AG04450 (cell line): ENCODE data around the gene PSTPIP1. TPM values are rescaled to one million over a fixed set of nuclear protein-coding genes. Genes with fewer than 3 reads are reported as not detected.

ENCODE experiments used
- CTCF ChIA-PET: fragments of 300-600, 350-600 bp; formaldehyde crosslinking; extraction: SDS; loops from one replicate; lab custom pipeline; 2022; ENCODE audit warnings: antibody characterized with exemption, inconsistent platforms; lab: Charles Lee
- POLR2A ChIA-PET: fragments of 350-600 bp; formaldehyde crosslinking; extraction: SDS; loops from one replicate; lab custom pipeline; 2021; ENCODE audit warnings: antibody characterized with exemption, inconsistent platforms; lab: Yijun Ruan, JAX
- DNase-seq: peaks from one replicate; pipeline ENCODE4 v3.0.0-alpha.2; 2011; ENCODE audit warnings: low read depth, low spot score
- H3K27ac ChIP-seq: one replicate; pipeline ENCODE4 v1.5.1; 2012; ENCODE audit warnings: low read depth, low read length, control low read depth
- H3K27me3 ChIP-seq: one replicate; pipeline ENCODE4 v1.6.0; 2012; ENCODE audit warnings: low read length; ENCODE audit not compliant: control insufficient read depth, insufficient read depth
- H3K4me3 ChIP-seq: 2 replicates; pipeline ENCODE4 v1.5.1; 2011; ENCODE audit warnings: mild to moderate bottlenecking, low read depth, low read length, control low read depth
- H3K9me3 ChIP-seq: 2 replicates; pipeline ENCODE4 v1.5.1; 2012; ENCODE audit warnings: low read length; ENCODE audit not compliant: control insufficient read depth, insufficient read depth
- polyA plus RNA-seq: library from polyadenylated mRNA; depleted of rRNA; stranded (reverse); fragments of >200 nt; gene quantifications from 2 replicates; pipeline ENCODE4 v1.2.3, GENCODE V29; 2011
- TF ChIP-seq, protein P1 (sequence below): IDR thresholded peaks from 2 replicates; pipeline ENCODE4 v1.5.1; 2011; ENCODE audit warnings: low read depth, low read length, control low read depth, inconsistent platforms

The PSTPIP1 gene
- polyA plus RNA-seq, 1 experiment, result 0.21 TPM

GRCh38 chr15:77075528-77075927 is 80.6 kb downstream of the PSTPIP1 start:
- no peak overlapping the region for H3K27ac ChIP-seq
- TF ChIP-seq, protein P1, sequence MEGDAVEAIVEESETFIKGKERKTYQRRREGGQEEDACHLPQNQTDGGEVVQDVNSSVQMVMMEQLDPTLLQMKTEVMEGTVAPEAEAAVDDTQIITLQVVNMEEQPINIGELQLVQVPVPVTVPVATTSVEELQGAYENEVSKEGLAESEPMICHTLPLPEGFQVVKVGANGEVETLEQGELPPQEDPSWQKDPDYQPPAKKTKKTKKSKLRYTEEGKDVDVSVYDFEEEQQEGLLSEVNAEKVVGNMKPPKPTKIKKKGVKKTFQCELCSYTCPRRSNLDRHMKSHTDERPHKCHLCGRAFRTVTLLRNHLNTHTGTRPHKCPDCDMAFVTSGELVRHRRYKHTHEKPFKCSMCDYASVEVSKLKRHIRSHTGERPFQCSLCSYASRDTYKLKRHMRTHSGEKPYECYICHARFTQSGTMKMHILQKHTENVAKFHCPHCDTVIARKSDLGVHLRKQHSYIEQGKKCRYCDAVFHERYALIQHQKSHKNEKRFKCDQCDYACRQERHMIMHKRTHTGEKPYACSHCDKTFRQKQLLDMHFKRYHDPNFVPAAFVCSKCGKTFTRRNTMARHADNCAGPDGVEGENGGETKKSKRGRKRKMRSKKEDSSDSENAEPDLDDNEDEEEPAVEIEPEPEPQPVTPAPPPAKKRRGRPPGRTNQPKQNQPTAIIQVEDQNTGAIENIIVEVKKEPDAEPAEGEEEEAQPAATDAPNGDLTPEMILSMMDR, result no peak
- no peaks in the 10 kb centered on the region for H3K9me3 ChIP-seq
- POLR2A ChIA-PET, result no interaction called here
- no peak overlapping the region for H3K4me3 ChIP-seq
- CTCF ChIA-PET, result no interaction called here
- peaks cover 3% of the 10 kb centered on the region for H3K27me3 ChIP-seq
- DNase-seq, result no peak

- CTCF ChIA-PET, result no interaction called here
Measured at GRCh38 chr15:77076323-77076915, 81.5 kb downstream of the PSTPIP1 start.

DNA sequence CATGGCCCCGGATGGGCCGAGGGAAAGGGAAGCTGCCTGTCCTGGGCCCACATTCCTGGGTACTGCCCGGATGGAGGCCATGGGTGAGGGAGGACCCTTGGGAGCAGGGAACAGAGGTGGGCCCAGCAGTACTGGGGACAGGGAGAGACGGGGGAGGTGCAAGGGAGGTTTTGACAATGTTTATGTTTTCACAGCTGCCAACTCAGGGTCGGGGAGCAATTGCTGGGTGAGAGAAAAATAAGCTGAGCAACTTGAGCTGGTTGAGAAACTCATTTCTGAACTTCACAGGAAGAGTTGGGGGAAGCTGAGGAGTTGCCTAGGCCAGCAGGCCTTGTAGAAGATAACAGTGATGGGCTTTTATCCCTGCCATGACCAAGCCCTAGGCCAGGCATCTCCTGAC is 87.0 kb downstream of the PSTPIP1 start:
- TF ChIP-seq, protein P1, result no peak
- ChIA-PET POLR2A (interaction anchor here (0.7 kb wide), 1 partner anchor 211 kb away, joined by 4 read pairs; no protein-coding TSS in a partner anchor), CTCF (interaction anchor here (2.1 kb wide), 1 partner anchor 461 kb away, joined by 6 read pairs; no protein-coding TSS in a partner anchor)
- no peaks in the 10 kb centered on the region for H3K27me3 ChIP-seq
- no peak for DNase-seq
- H3K4me3 ChIP-seq, result no peak overlapping the region
- no peak overlapping the region for H3K27ac ChIP-seq
- no peaks in the 10 kb centered on the region for H3K9me3 ChIP-seq

More at GRCh38 chr15:77076323-77076915, 81.5 kb downstream of the PSTPIP1 start:
- TF ChIP-seq, protein P1, result no peak
- Histone ChIP-seq H3K9me3 (no peaks in the 10 kb centered on the region), H3K4me3 (no peak overlapping the region), H3K27ac (no peak overlapping the region), H3K27me3 (peaks cover 3% of the 10 kb centered on the region)
- no peak for DNase-seq
- POLR2A ChIA-PET, result no interaction called here

GRCh38 chr15:77083381-77084160 is 88.6 kb downstream of the PSTPIP1 start:
- DNase-seq, result no peak
- H3K27me3 ChIP-seq, result peaks cover 2% of the 10 kb centered on the region
- no peaks in the 10 kb centered on the region for H3K9me3 ChIP-seq
- TF ChIP-seq, protein P1, result no peak
- H3K27ac ChIP-seq, result no peak overlapping the region
- CTCF ChIA-PET, result interaction anchor here (2.1 kb wide), 1 partner anchor 459 kb away, joined by 6 read pairs; no protein-coding TSS in a partner anchor
- POLR2A ChIA-PET, result no interaction called here
- H3K4me3 ChIP-seq, result peak overlapping the region; percentile 25; the same call in 1 of the 2 replicates

- Histone ChIP-seq H3K9me3 (no peaks in the 10 kb centered on the region), H3K27me3 (peaks cover 2% of the 10 kb centered on the region), H3K27ac (no peak overlapping the region), H3K4me3 (no peak overlapping the region)
- POLR2A ChIA-PET, result no interaction called here
- TF ChIP-seq, protein P1, result no peak
- CTCF ChIA-PET, result no interaction called here
- no peak for DNase-seq
Measured at GRCh38 chr15:77084436-77084835, 89.5 kb downstream of the PSTPIP1 start.
